ENCODE measurements around the gene GHRL.

GHRL gene

GRCh38 chr3:10284496-10284895, 8.3 kb downstream of the GHRL start:
- no peak overlapping the region for H3K4me3 ChIP-seq (ENCODE audit: low read depth, low read length)
- DNase-seq (ENCODE audit: low read depth), result no peak

GRCh38 chr3:10283638-10284037, 9.1 kb downstream of the GHRL start:
- DNase-seq (ENCODE audit: low read depth), result no peak
- TF ChIP-seq MYC (IDR thresholded peaks at IDR 0.05; ENCODE audit: low read depth, low read length) (no peak), MAX (IDR thresholded peaks at IDR 0.05; ENCODE audit: low read depth, low read length) (no peak), CTCF (IDR thresholded peaks at IDR 0.05; ENCODE audit: low read depth, low read length) (no peak), POLR2A (IDR thresholded peaks at IDR 0.05; ENCODE audit: extremely low read depth, insufficient read length) (no peak)
- no peak overlapping the region for H3K4me3 ChIP-seq (ENCODE audit: low read depth, low read length)

More at GRCh38 chr3:10284496-10284895, 8.3 kb downstream of the GHRL start:
- TF ChIP-seq MAX (IDR thresholded peaks at IDR 0.05; ENCODE audit: low read depth, low read length), result no peak
- TF ChIP-seq CTCF (IDR thresholded peaks at IDR 0.05; ENCODE audit: low read depth, low read length), result no peak
- no peak for TF ChIP-seq POLR2A (IDR thresholded peaks at IDR 0.05; ENCODE audit: extremely low read depth, insufficient read length)
- TF ChIP-seq MYC (IDR thresholded peaks at IDR 0.05; ENCODE audit: low read depth, low read length), result no peak

- no peak for TF ChIP-seq MAX (IDR thresholded peaks at IDR 0.05; ENCODE audit: low read depth, low read length)
- H3K4me3 ChIP-seq (ENCODE audit: low read depth, low read length), result no peak overlapping the region
- no peak for DNase-seq (ENCODE audit: low read depth)
Observed at GRCh38 chr3:10281951-10282350, 10.8 kb downstream of the GHRL start.

- H3K4me3 ChIP-seq (ENCODE audit: low read depth, low read length), result no peak overlapping the region
- DNase-seq (ENCODE audit: low read depth), result no peak
- TF ChIP-seq MYC (IDR thresholded peaks at IDR 0.05; ENCODE audit: low read depth, low read length) (no peak), POLR2A (IDR thresholded peaks at IDR 0.05; ENCODE audit: extremely low read depth, insufficient read length) (no peak), CTCF (IDR thresholded peaks at IDR 0.05; ENCODE audit: low read depth, low read length) (no peak), MAX (IDR thresholded peaks at IDR 0.05; ENCODE audit: low read depth, low read length) (no peak)
Observed at GRCh38 chr3:10280571-10280970, 12.2 kb downstream of the GHRL start.

GRCh38 chr3:10280177-10280529, 12.6 kb downstream of the GHRL start:
- DNase-seq (ENCODE audit: low read depth), result no peak
- no peak overlapping the region for H3K4me3 ChIP-seq (ENCODE audit: low read depth, low read length)
- TF ChIP-seq MAX (IDR thresholded peaks at IDR 0.05; ENCODE audit: low read depth, low read length) (no peak), MYC (IDR thresholded peaks at IDR 0.05; ENCODE audit: low read depth, low read length) (no peak), CTCF (IDR thresholded peaks at IDR 0.05; ENCODE audit: low read depth, low read length) (no peak), POLR2A (IDR thresholded peaks at IDR 0.05; ENCODE audit: extremely low read depth, insufficient read length) (no peak)

- TF ChIP-seq MAX (IDR thresholded peaks at IDR 0.05; ENCODE audit: low read depth, low read length), result no peak
- no peak for TF ChIP-seq MYC (IDR thresholded peaks at IDR 0.05; ENCODE audit: low read depth, low read length)
- DNase-seq (ENCODE audit: low read depth), result no peak
- H3K4me3 ChIP-seq (ENCODE audit: low read depth, low read length), result no peak overlapping the region
Observed at GRCh38 chr3:10279384-10280176, 13.2 kb downstream of the GHRL start.

All from NB4 (cell line).